Dermis lymphatic vessel endothelial cell (primary cell): Measurements from ENCODE around the gene ACSS2. TPM values are rescaled to one million over a fixed set of nuclear protein-coding genes. Genes with fewer than 3 reads are reported as not detected.

Experiments
- total RNA-seq: library from RNA; depleted of rRNA; stranded (reverse); fragments of >200 nt; gene quantifications from 2 replicates; pipeline ENCODE4 v1.2.1, GENCODE V29; 2014

ACSS2 gene, protein sequence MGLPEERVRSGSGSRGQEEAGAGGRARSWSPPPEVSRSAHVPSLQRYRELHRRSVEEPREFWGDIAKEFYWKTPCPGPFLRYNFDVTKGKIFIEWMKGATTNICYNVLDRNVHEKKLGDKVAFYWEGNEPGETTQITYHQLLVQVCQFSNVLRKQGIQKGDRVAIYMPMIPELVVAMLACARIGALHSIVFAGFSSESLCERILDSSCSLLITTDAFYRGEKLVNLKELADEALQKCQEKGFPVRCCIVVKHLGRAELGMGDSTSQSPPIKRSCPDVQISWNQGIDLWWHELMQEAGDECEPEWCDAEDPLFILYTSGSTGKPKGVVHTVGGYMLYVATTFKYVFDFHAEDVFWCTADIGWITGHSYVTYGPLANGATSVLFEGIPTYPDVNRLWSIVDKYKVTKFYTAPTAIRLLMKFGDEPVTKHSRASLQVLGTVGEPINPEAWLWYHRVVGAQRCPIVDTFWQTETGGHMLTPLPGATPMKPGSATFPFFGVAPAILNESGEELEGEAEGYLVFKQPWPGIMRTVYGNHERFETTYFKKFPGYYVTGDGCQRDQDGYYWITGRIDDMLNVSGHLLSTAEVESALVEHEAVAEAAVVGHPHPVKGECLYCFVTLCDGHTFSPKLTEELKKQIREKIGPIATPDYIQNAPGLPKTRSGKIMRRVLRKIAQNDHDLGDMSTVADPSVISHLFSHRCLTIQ
- total RNA-seq, result 44.9 and 48.8 TPM in 2 replicates

GRCh38 chr20:34876406-34877282, at the start of gene ACSS2:
Gene ACSS2 (plus strand): TSS chr20:34876612. CDS start chr20:34876646, 34 bp downstream.

DNA sequence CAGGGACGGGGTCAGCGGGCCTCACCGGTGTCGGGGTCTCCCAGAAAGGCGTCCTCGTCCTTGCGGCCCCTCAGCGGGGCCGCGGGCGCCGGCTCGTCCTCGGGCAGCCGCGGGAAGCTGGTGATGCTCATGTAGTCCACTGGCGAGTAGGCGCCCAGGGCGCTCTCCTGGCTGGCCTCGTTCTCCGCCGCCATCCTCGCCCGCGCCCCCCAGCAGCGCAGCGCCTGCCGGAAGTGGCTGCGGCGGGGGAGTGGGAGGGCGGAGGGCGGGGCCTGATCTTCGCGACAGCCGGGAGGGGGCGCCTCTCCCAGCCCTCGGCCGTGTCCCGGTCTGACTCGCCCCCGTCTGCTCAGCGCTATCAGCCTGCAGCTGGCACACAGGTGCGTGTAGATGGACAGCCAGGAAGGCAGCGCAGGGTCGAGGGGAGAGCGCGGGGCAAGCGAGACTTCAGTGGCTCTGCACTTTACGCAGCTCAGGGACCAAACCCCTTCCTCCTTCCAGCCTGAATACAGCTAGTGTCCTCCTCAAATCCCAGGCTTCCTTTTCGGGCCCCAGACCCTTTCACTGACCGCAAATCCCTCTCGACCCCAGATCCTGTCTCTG, 3.7 kb upstream of the ACSS2 start, which contains the start of gene GGT7:
TSS of gene GGT7 (minus strand) at position 235 of the 603 bp plus-strand sequence. CDS start at position 194, 41 bp downstream.

DNA sequence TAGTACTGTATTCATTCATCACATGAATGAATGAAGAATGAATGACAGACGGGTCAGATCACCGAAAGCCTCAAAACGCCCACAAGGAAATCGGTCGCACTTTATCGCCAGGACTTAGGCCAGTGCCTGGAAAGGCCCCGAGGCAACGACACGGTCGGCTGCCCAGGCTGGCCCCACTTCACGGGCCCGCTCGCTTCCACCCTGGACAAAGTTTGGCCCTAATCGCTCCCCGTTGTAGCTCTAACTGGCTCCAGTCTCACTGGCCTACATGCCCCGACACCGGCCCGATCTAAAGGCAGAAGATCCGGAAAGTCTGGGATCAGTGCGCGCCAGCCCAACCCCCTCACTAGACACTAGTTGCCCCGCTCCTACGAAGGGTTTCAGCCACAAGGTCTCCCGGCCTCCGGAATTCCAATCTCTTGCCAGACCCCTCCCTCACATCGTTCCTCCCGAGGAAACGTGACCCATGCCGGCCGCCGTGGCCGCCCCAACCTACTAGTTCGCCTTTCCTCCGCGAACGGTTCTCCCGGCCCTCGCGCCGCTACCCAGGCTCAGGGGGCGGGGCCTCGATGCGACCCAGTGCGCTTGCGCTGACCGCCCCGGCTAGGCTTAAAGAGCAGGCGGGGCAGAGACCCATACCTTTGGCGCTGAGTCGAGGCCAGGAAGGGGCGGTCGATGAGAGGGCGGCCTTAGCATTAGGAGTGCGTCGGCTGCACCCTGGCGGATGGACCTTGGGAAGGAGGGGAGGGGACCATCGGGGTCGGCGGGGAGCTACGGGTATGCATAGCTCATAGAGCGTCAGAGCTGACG, 79.0 kb downstream of the ACSS2 start, which contains the start of the genes GSS and MYH7B:
TSS of gene GSS (minus strand) at position 576 of the 810 bp plus-strand sequence. CDS start 3,954 bp downstream, outside the sequence.
TSS of gene MYH7B (plus strand) at position 638 of the 810 bp plus-strand sequence. CDS start 22,138 bp downstream, outside the sequence.

Other genes starting within 250 kb of the ACSS2 start
- gene PIGU, start 199.5 kb upstream of the ACSS2 start, total RNA-seq, result 2.5 and 4.4 TPM in 2 replicates
- 2.4 and 2.7 TPM in 2 replicates for gene TP53INP2, start 172.3 kb upstream of the ACSS2 start, total RNA-seq
- 5.6 and 5.9 TPM in 2 replicates for gene NCOA6, start 51.0 kb upstream of the ACSS2 start, total RNA-seq
- gene GGT7, start 3.8 kb upstream of the ACSS2 start, total RNA-seq, result 1.8 and 2.7 TPM in 2 replicates
- 56.3 and 59.9 TPM in 2 replicates for gene GSS, start 79.2 kb downstream of the ACSS2 start, total RNA-seq
- gene MYH7B, start 79.3 kb downstream of the ACSS2 start, total RNA-seq, result under 0.01 and 0.11 TPM in 2 replicates
- 70.8 and 80.5 TPM in 2 replicates for gene TRPC4AP, start 216.2 kb downstream of the ACSS2 start, total RNA-seq